IPS-18a (cell line): ENCODE measurements around the gene DAB2IP.

ENCODE experiments used
- H3K27ac ChIP-seq: one replicate; pipeline ENCODE4 v1.5.1; 2013; ENCODE audit warnings: low read length
- H3K27me3 ChIP-seq: one replicate; pipeline ENCODE4 v1.6.1; 2013; ENCODE audit warnings: mild to moderate bottlenecking, low read length; ENCODE audit not compliant: control insufficient read depth, insufficient read depth
- H3K36me3 ChIP-seq: one replicate; pipeline ENCODE4 v1.6.1; 2013; ENCODE audit warnings: low read depth, low read length; ENCODE audit not compliant: control insufficient read depth
- H3K4me1 ChIP-seq: one replicate; pipeline ENCODE4 v1.6.1; 2013; ENCODE audit warnings: low read depth, low read length; ENCODE audit not compliant: control insufficient read depth
- H3K4me3 ChIP-seq: one replicate; pipeline ENCODE4 v1.5.1; 2013; ENCODE audit warnings: low read length
- H3K9ac ChIP-seq: one replicate; pipeline ENCODE4 v1.6.1; 2013; ENCODE audit warnings: mild to moderate bottlenecking, low read length, moderate library complexity
- H3K9me3 ChIP-seq: one replicate; pipeline ENCODE4 v1.6.1; 2013; ENCODE audit warnings: low read depth, low read length; ENCODE audit not compliant: control insufficient read depth

DAB2IP gene

GRCh38 chr9:121682201-121682600 lies 30.8 kb downstream of the DAB2IP start:
- Histone ChIP-seq H3K27ac (no peak overlapping the region), H3K36me3 (no peaks in the 10 kb centered on the region), H3K9ac (no peak overlapping the region)

DNA sequence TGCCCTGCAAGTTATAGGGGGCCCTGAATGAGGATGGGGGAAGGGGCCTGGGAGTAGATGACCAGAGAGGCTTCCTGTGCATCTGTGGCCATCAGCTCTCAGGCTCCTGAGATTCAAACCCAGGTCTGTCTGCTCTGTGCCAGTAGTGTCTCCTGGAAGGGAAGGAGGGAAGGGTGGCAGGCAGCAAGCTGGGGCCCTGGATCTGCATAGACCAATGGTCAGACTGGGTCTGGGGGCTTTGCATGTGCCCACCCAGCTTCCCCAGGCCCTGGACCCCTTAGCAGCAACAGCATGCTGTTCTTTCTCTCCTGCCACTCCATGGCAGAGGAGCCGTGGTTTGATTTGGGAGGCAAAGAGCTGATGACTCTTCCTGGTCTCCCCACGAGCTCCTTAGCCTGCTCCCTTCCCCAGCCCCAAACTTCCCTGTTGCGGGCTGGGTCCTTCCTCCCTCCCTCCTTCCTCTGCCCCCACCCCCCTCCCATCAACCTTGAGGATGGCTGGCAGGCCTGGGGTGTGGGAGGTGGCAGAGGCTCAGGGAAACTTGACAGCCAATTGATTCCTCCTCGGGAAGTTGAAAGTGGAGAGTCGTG lies 31.6 kb downstream of the DAB2IP start:
- H3K9me3 ChIP-seq, result no peaks in the 10 kb centered on the region
- H3K27me3 ChIP-seq, result no peaks in the 10 kb centered on the region
- H3K27ac ChIP-seq, result no peak overlapping the region
- H3K4me1 ChIP-seq, result no peaks in the 10 kb centered on the region
- H3K36me3 ChIP-seq, result no peaks in the 10 kb centered on the region
- no peak overlapping the region for H3K4me3 ChIP-seq
- no peak overlapping the region for H3K9ac ChIP-seq

More at GRCh38 chr9:121682201-121682600, 30.8 kb downstream of the DAB2IP start:
- Histone ChIP-seq H3K4me3 (no peak overlapping the region), H3K4me1 (no peaks in the 10 kb centered on the region), H3K9me3 (no peaks in the 10 kb centered on the region), H3K27me3 (no peaks in the 10 kb centered on the region)

DNA sequence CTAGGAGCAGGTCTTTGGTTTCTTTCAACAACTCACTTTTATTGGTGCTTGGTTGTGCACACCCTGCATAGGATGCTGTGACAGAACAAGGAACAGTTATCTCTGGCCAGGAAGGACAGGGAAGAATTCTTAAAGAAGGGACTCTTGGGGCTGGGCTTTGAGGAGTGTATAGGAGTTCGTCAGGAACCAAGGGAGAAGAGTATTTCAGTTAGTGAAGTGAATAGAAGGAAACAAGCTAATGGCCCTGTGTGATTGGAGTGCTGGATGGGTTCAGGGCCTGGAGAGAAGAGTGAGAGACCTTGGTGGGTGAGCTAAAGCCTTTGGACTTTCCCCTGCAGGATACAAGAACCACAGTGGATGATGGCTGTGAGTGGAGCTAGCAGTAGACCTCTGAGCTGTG lies 32.2 kb downstream of the DAB2IP start:
- no peak overlapping the region for H3K9ac ChIP-seq
- no peak overlapping the region for H3K27ac ChIP-seq
- H3K4me1 ChIP-seq, result no peaks in the 10 kb centered on the region
- H3K27me3 ChIP-seq, result no peaks in the 10 kb centered on the region
- H3K36me3 ChIP-seq, result no peaks in the 10 kb centered on the region
- H3K9me3 ChIP-seq, result no peaks in the 10 kb centered on the region
- no peak overlapping the region for H3K4me3 ChIP-seq

GRCh38 chr9:121684381-121685145 lies 33.1 kb downstream of the DAB2IP start:
- Histone ChIP-seq H3K36me3 (no peaks in the 10 kb centered on the region), H3K4me3 (no peak overlapping the region), H3K9ac (no peak overlapping the region), H3K27ac (no peak overlapping the region), H3K27me3 (no peaks in the 10 kb centered on the region), H3K4me1 (no peaks in the 10 kb centered on the region), H3K9me3 (no peaks in the 10 kb centered on the region)

- H3K9me3 ChIP-seq, result no peaks in the 10 kb centered on the region
- H3K27me3 ChIP-seq, result no peaks in the 10 kb centered on the region
- H3K27ac ChIP-seq, result no peak overlapping the region
- H3K9ac ChIP-seq, result no peak overlapping the region
- H3K4me1 ChIP-seq, result no peaks in the 10 kb centered on the region
- H3K36me3 ChIP-seq, result no peaks in the 10 kb centered on the region
- no peak overlapping the region for H3K4me3 ChIP-seq
Observed at GRCh38 chr9:121685146-121685794, 33.8 kb downstream of the DAB2IP start.

- Histone ChIP-seq H3K9me3 (no peaks in the 10 kb centered on the region), H3K36me3 (no peaks in the 10 kb centered on the region), H3K27ac (no peak overlapping the region), H3K4me1 (no peaks in the 10 kb centered on the region), H3K4me3 (no peak overlapping the region), H3K27me3 (no peaks in the 10 kb centered on the region), H3K9ac (no peak overlapping the region)
Observed at GRCh38 chr9:121685795-121686377, 34.5 kb downstream of the DAB2IP start.

DNA sequence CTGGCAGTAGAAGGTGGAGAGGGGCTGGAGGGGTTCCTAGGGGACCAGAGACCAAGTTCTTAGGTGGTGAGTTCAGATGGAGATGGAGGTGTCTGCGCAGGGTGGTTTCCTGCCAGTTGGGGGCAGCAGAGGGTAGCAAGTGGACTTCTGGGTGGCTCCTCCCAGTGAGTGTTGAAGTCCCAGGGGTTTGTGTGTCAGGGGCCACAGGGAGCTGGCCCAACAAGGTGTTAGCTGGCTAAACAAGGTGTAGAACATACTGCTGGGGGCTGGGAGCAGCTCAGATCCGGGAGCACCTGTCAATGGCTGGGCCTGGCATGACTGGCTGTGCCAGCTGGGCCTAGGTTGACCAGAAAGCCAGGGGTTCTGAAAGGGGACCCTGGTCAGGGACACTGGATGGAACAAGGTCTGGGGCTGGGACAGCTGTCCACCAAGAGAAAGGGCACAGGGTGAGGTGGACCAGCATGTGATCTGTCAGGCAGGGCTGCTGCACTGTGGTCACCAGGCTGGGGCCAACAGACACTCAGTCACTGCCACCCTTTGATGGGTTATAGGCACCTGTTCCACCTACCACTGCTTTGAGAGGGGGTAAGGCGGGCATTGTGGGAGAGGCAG lies 35.6 kb downstream of the DAB2IP start:
- H3K27ac ChIP-seq, result no peak overlapping the region
- H3K4me1 ChIP-seq, result no peaks in the 10 kb centered on the region
- no peaks in the 10 kb centered on the region for H3K27me3 ChIP-seq
- no peak overlapping the region for H3K4me3 ChIP-seq
- H3K9ac ChIP-seq, result no peak overlapping the region
- no peaks in the 10 kb centered on the region for H3K9me3 ChIP-seq
- no peaks in the 10 kb centered on the region for H3K36me3 ChIP-seq

- Histone ChIP-seq H3K9ac (no peak overlapping the region), H3K27me3 (no peaks in the 10 kb centered on the region), H3K9me3 (no peaks in the 10 kb centered on the region), H3K36me3 (no peaks in the 10 kb centered on the region), H3K4me3 (no peak overlapping the region), H3K27ac (no peak overlapping the region), H3K4me1 (no peaks in the 10 kb centered on the region)
Observed at GRCh38 chr9:121688146-121688680, 36.8 kb downstream of the DAB2IP start.

- H3K9me3 ChIP-seq, result no peaks in the 10 kb centered on the region
- H3K27me3 ChIP-seq, result no peaks in the 10 kb centered on the region
- H3K9ac ChIP-seq, result no peak overlapping the region
Observed at GRCh38 chr9:121688681-121689080, 37.2 kb downstream of the DAB2IP start.

GRCh38 chr9:121689461-121690157 lies 38.2 kb downstream of the DAB2IP start:
- H3K27me3 ChIP-seq, result no peaks in the 10 kb centered on the region
- H3K4me1 ChIP-seq, result no peaks in the 10 kb centered on the region
- H3K27ac ChIP-seq, result no peak overlapping the region
- H3K36me3 ChIP-seq, result no peaks in the 10 kb centered on the region
- no peak overlapping the region for H3K4me3 ChIP-seq
- no peaks in the 10 kb centered on the region for H3K9me3 ChIP-seq
- no peak overlapping the region for H3K9ac ChIP-seq

More at GRCh38 chr9:121688681-121689080, 37.2 kb downstream of the DAB2IP start:
- Histone ChIP-seq H3K4me1 (no peaks in the 10 kb centered on the region), H3K4me3 (no peak overlapping the region), H3K36me3 (no peaks in the 10 kb centered on the region), H3K27ac (no peak overlapping the region)

- no peaks in the 10 kb centered on the region for H3K27me3 ChIP-seq
- no peak overlapping the region for H3K9ac ChIP-seq
- no peaks in the 10 kb centered on the region for H3K4me1 ChIP-seq
- H3K27ac ChIP-seq, result no peak overlapping the region
- H3K4me3 ChIP-seq, result no peak overlapping the region
- H3K36me3 ChIP-seq, result no peaks in the 10 kb centered on the region
- H3K9me3 ChIP-seq, result no peaks in the 10 kb centered on the region
Observed at GRCh38 chr9:121690316-121690715, 38.9 kb downstream of the DAB2IP start.
